ENCODE results near the gene STARD8.

The STARD8 gene

DNA sequence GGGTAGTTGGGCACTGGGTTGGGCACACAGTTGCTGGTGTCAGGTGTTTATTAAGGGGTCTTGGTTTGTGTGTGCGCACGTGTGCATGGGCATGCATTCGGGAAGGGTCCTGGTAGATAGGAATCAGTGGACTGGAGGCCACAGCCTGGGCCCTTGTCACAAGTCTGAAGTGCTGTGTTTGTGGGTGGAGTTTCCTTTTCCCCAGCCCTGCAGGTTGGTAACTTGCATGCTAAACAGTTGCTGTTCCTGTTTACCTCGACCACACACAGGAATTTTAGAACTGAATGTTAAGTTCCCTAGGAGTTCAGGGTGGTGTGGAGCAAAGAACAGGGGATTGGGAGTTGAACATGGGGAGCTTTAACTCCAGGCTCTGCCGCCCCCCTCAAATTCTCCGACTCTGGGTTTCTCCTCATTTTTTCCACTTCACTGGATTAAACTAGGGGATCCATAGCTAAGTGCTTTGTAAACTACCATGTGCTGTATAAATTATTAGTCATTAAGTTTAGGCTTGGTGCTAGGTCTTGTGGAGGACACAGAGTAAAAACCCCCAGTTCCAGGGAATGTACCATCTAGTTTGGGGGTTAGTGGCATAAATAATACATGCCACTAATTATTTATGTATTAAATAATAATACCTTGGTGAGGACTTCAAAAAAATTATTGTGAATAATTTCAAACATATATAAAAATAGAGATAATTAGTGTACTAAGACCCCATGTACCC is 49.0 kb downstream of the STARD8 start:
- Histone ChIP-seq H3K4me1 (ENCODE audit: control insufficient read depth in 5 of 5, insufficient read depth in 5 of 5, low read length in 5 of 5) (peaks cover 5 to 67% (median 18%) of the 10 kb centered on the region in 5 donors), H3K9ac (ENCODE audit: low read length in 5 of 5) (no peak overlapping the region), H3K36me3 (ENCODE audit: control insufficient read depth in 5 of 5, insufficient read depth in 5 of 5, low read length in 5 of 5) (no peaks in the 10 kb centered on the region), H3K4me3 (ENCODE audit: low read depth in 1 of 5, low read length in 5 of 5) (peak overlapping the region in 3 of 5 donors; percentile 61 to 69 (median 65)), H3K27me3 (ENCODE audit: control insufficient read depth in 5 of 5, insufficient read depth in 4 of 5, low read length in 5 of 5) (peaks cover 0 to 24% (median 4%) of the 10 kb centered on the region in 5 donors), H3K9me3 (ENCODE audit: control insufficient read depth in 5 of 5, low read length in 5 of 5) (no peaks in the 10 kb centered on the region), H3K27ac (ENCODE audit: low read depth, low read length) (peak overlapping the region; percentile 54)

DNA sequence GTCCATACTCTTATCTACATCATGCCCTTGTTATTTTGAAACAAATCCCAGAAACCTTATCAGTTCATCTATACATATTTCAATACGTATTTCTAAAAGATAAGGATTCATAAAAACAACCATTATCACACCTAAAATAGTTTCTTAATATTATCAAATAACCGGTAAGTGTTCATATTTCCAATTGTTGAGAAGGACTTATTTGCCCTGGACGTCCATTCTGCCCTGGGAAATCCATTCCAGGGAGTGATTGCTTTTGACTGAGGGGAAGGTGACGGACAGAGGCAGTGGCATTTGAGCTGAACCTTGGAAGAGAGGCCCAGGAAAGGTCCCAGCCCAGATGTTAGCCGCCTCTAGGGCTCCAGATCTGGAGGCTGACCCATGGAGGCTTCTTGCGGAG is 49.6 kb downstream of the STARD8 start:
- H3K9ac ChIP-seq (ENCODE audit: low read length in 5 of 5) = no peak overlapping the region
- peak overlapping the region; percentile 54 for H3K27ac ChIP-seq (ENCODE audit: low read depth, low read length)
- H3K36me3 ChIP-seq (ENCODE audit: control insufficient read depth in 5 of 5, insufficient read depth in 5 of 5, low read length in 5 of 5) = no peaks in the 10 kb centered on the region
- peaks cover 0 to 25% (median 9%) of the 10 kb centered on the region in 5 donors for H3K27me3 ChIP-seq (ENCODE audit: control insufficient read depth in 5 of 5, insufficient read depth in 4 of 5, low read length in 5 of 5)
- no peaks in the 10 kb centered on the region for H3K9me3 ChIP-seq (ENCODE audit: control insufficient read depth in 5 of 5, low read length in 5 of 5)
- H3K4me3 ChIP-seq (ENCODE audit: low read depth in 1 of 5, low read length in 5 of 5) = peak overlapping the region in 2 of 5 donors; percentile 16 to 22
- peaks cover 5 to 71% (median 18%) of the 10 kb centered on the region in 5 donors for H3K4me1 ChIP-seq (ENCODE audit: control insufficient read depth in 5 of 5, insufficient read depth in 5 of 5, low read length in 5 of 5)

DNA sequence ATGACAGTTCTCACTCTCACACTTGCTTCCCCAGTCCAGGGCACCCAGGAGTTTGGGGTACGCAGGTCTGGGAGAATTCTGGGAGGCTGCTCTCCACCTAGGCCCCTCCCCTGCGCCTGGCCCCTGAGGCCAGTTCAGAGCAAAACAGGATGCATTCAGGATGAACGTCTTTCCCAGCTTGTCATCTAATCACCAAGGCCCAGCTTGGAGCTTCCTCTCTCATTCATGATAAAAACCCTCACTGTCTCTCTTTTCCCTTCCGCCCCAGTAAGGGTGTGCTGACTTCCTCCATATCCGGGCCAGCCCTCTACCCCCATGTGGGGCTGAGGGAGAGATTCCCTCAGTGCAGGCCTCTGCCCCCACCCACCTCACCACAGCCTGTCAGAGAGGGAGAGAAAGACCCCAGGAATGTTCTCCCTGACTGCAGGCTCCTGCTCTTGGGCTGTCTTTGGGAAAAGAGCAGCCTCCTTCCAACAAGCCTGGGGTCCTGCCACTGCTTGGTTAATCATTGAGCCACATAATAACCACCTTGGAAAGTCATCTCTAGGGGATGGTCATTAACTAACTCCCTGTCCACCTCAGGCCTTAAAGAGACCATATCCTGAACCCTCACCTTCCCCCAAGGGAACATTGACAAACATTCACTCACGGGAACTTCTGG is 50.1 kb downstream of the STARD8 start:
- peak overlapping the region in 2 of 5 donors; percentile 16 to 22 for H3K4me3 ChIP-seq (ENCODE audit: low read depth in 1 of 5, low read length in 5 of 5)
- no peaks in the 10 kb centered on the region for H3K36me3 ChIP-seq (ENCODE audit: control insufficient read depth in 5 of 5, insufficient read depth in 5 of 5, low read length in 5 of 5)
- peaks cover 5 to 76% (median 18%) of the 10 kb centered on the region in 5 donors for H3K4me1 ChIP-seq (ENCODE audit: control insufficient read depth in 5 of 5, insufficient read depth in 5 of 5, low read length in 5 of 5)
- H3K27me3 ChIP-seq (ENCODE audit: control insufficient read depth in 5 of 5, insufficient read depth in 4 of 5, low read length in 5 of 5) = peaks cover 0 to 25% (median 9%) of the 10 kb centered on the region in 5 donors
- H3K9me3 ChIP-seq (ENCODE audit: control insufficient read depth in 5 of 5, low read length in 5 of 5) = no peaks in the 10 kb centered on the region
- H3K27ac ChIP-seq (ENCODE audit: low read depth, low read length) = peak overlapping the region; percentile 54
- no peak overlapping the region for H3K9ac ChIP-seq (ENCODE audit: low read length in 5 of 5)

DNA sequence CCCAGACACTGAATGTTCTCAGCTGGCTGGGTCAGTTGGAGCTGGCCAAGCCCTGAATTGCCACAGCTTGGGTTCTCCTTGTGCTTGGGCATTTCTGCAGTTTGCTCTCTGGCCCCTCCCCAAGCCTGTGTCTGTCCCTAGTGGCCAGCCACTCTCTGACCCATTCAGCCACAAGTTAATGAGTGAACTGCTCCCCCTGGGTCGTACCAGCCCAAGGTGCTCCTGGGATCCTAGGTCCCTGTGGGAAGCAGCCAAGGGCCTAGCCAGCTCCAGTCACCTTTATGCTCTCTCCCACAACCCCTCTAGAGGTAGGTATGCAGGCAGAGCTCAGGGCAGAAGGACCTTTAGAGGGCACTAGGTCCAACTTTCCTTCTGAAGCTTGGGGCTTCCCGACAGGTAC is 51.5 kb downstream of the STARD8 start:
- peaks cover 4 to 78% (median 29%) of the 10 kb centered on the region in 5 donors for H3K4me1 ChIP-seq (ENCODE audit: control insufficient read depth in 5 of 5, insufficient read depth in 5 of 5, low read length in 5 of 5)
- H3K4me3 ChIP-seq (ENCODE audit: low read depth in 1 of 5, low read length in 5 of 5) = no peak overlapping the region
- H3K36me3 ChIP-seq (ENCODE audit: control insufficient read depth in 5 of 5, insufficient read depth in 5 of 5, low read length in 5 of 5) = no peaks in the 10 kb centered on the region
- H3K27ac ChIP-seq (ENCODE audit: low read depth, low read length) = peak overlapping the region; percentile 39
- H3K27me3 ChIP-seq (ENCODE audit: control insufficient read depth in 5 of 5, insufficient read depth in 4 of 5, low read length in 5 of 5) = peaks cover 0 to 27% (median 9%) of the 10 kb centered on the region in 5 donors
- H3K9me3 ChIP-seq (ENCODE audit: control insufficient read depth in 5 of 5, low read length in 5 of 5) = no peaks in the 10 kb centered on the region
- H3K9ac ChIP-seq (ENCODE audit: low read length in 5 of 5) = no peak overlapping the region

DNA sequence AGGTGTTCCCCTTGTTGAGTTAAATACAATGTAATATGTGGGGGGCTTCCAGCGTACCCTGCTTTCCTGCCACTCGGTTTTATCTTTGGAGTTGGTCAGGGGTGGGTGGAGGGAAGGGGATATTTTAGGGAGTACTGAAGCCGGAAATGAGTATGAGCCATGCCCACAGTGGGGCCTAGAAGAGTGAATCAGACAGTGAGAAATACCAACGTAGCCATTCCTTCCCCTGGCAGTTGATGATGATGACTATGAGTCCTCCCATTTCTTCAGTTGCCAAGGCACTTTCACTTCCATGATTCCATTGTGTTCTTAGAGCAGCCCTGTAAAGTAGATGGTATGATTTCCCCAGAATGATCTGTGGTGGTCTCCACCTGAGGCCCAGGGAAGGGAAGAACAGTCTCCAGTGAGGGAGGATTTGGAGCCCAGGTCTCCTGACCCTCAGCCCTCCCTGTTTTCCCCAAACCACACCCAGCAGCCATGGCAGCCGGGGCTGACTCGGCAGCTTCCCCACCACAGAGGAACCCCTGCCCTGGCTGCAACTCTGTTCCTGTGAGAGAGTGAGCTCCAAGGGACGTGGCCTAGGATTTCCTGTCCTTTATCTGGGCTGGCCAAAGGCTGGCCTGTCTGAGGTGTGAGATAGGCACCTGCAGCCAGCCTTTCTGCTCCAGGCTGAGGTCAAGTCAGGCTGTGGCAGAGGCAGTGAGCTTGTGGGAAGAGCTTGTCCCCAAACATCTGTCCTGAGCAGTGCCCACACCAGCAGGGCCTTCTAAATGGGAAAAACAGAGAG is 52.7 kb downstream of the STARD8 start:
- Histone ChIP-seq H3K9me3 (ENCODE audit: control insufficient read depth in 5 of 5, low read length in 5 of 5) (no peaks in the 10 kb centered on the region), H3K4me1 (ENCODE audit: control insufficient read depth in 5 of 5, insufficient read depth in 5 of 5, low read length in 5 of 5) (peaks cover 0 to 90% (median 29%) of the 10 kb centered on the region in 5 donors), H3K27me3 (ENCODE audit: control insufficient read depth in 5 of 5, insufficient read depth in 4 of 5, low read length in 5 of 5) (peaks cover 0 to 30% (median 14%) of the 10 kb centered on the region in 5 donors), H3K36me3 (ENCODE audit: control insufficient read depth in 5 of 5, insufficient read depth in 5 of 5, low read length in 5 of 5) (no peaks in the 10 kb centered on the region), H3K9ac (ENCODE audit: low read length in 5 of 5) (peak overlapping the region in 1 of 5 donors; percentile 10), H3K4me3 (ENCODE audit: low read depth in 1 of 5, low read length in 5 of 5) (no peak overlapping the region), H3K27ac (ENCODE audit: low read depth, low read length) (peak overlapping the region; percentile 39)

DNA sequence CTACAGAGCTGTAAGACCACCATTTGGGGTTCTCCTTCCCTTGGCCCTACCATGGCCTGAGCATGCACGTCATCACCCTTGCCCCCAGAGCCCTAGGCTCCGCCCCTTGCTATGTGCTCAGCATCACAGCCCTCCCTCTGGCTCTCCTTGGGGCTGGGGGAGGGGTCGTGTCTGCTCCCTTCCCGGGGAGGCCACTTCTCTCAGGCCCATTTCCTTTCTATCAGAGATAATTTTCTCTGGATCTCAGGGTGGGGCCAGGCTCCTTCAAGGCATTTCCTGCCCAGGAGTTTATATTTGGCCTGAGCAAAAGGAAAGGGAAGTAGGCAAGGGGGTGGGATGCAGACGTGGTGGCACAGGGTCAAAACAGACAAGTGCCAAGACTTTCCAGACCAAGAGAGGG is 55.9 kb downstream of the STARD8 start:
- Histone ChIP-seq H3K27ac (ENCODE audit: low read depth, low read length) (peak overlapping the region; percentile 5), H3K4me1 (ENCODE audit: control insufficient read depth in 5 of 5, insufficient read depth in 5 of 5, low read length in 5 of 5) (peaks cover 0 to 93% (median 33%) of the 10 kb centered on the region in 5 donors), H3K9me3 (ENCODE audit: control insufficient read depth in 5 of 5, low read length in 5 of 5) (no peaks in the 10 kb centered on the region), H3K36me3 (ENCODE audit: control insufficient read depth in 5 of 5, insufficient read depth in 5 of 5, low read length in 5 of 5) (no peaks in the 10 kb centered on the region), H3K9ac (ENCODE audit: low read length in 5 of 5) (no peak overlapping the region), H3K4me3 (ENCODE audit: low read depth in 1 of 5, low read length in 5 of 5) (no peak overlapping the region), H3K27me3 (ENCODE audit: control insufficient read depth in 5 of 5, insufficient read depth in 4 of 5, low read length in 5 of 5) (peaks cover 0 to 34% (median 17%) of the 10 kb centered on the region in 5 donors)

DNA sequence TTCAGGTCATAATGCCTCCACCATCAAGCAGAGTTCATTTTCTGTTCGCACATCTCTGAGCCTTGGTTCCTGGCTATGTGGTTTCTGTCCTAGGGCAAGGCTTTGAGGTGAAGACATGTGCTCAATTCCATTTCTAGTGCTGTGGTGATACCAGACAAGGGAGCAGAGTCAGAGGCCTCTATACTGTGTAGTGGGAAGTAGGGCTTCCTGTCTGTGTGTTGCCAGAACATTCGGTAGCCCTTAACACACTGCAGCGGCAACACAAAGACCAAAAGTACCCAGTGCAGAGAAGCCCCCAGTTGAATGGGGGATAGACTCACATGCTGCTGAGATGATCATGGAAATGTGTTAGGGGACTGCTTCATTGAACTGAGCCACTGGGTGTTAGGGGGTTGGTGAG is 56.4 kb downstream of the STARD8 start:
- Histone ChIP-seq H3K27ac (ENCODE audit: low read depth, low read length) (peak overlapping the region; percentile 5), H3K4me1 (ENCODE audit: control insufficient read depth in 5 of 5, insufficient read depth in 5 of 5, low read length in 5 of 5) (peaks cover 0 to 93% (median 33%) of the 10 kb centered on the region in 5 donors), H3K9me3 (ENCODE audit: control insufficient read depth in 5 of 5, low read length in 5 of 5) (no peaks in the 10 kb centered on the region), H3K36me3 (ENCODE audit: control insufficient read depth in 5 of 5, insufficient read depth in 5 of 5, low read length in 5 of 5) (no peaks in the 10 kb centered on the region), H3K4me3 (ENCODE audit: low read depth in 1 of 5, low read length in 5 of 5) (no peak overlapping the region), H3K9ac (ENCODE audit: low read length in 5 of 5) (no peak overlapping the region), H3K27me3 (ENCODE audit: control insufficient read depth in 5 of 5, insufficient read depth in 4 of 5, low read length in 5 of 5) (peaks cover 0 to 35% (median 17%) of the 10 kb centered on the region in 5 donors)

DNA sequence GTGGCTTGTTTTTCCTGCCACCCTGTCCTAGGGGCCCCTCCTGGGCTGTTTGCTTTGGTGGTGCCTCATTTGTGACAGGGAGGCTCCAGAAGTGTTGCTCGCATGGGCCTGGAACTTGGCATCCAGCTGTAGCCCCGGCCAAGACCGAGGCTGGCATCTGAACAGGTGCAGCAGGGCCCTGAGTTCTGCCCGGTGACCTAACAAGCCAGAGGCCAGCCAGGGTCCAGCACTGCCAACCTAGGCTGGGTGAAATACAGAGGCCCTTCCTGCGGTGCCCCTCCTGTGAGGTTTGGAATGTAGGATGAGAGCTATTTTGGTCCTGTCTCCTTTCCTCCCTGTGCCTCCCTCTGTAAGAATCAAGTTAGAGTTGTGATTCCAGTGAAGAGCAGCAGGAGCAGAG is 58.5 kb downstream of the STARD8 start:
- Histone ChIP-seq H3K36me3 (ENCODE audit: control insufficient read depth in 5 of 5, insufficient read depth in 5 of 5, low read length in 5 of 5) (no peaks in the 10 kb centered on the region), H3K4me1 (ENCODE audit: control insufficient read depth in 5 of 5, insufficient read depth in 5 of 5, low read length in 5 of 5) (peaks cover 0 to 87% (median 27%) of the 10 kb centered on the region in 5 donors), H3K9ac (ENCODE audit: low read length in 5 of 5) (no peak overlapping the region), H3K4me3 (ENCODE audit: low read depth in 1 of 5, low read length in 5 of 5) (no peak overlapping the region), H3K27me3 (ENCODE audit: control insufficient read depth in 5 of 5, insufficient read depth in 4 of 5, low read length in 5 of 5) (peaks cover 0 to 24% (median 14%) of the 10 kb centered on the region in 5 donors), H3K9me3 (ENCODE audit: control insufficient read depth in 5 of 5, low read length in 5 of 5) (no peaks in the 10 kb centered on the region), H3K27ac (ENCODE audit: low read depth, low read length) (no peak overlapping the region)

DNA sequence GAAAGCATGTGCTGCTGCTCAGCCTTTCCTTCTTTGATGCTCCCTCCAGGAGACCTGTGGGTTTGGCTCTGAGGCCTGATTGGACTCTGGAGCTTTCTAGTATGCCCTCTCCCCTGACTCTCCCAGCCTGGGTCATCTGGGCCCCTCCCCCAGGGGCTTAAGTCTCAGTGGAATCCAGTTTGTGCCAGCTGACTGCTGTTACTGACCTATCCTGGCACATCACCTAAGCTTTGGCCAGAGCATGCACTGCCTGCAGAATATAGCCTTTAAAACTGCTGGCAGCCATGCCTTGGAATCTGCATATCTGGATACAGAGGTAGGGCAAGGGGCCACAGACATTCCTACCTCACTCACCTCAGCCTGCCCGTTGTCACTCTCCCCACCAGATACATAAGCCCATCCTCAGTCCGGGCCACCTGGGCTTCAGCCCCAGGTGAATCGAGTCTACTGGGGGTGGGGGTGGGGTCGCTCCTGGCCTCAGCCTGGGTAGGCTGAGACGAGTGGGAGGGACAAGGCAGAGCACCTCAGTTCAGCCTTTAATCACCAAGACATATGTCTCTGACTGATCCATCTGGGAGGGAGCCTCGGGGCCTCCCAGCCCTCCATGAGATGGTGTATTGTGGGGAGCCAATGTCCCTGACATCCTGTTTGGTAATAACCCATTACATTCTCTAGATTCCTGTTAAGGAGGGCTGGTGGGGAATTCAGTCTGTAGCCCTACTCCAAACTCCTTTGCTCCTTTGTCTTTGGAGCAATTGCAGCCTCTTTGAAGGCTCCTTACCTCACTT is 61.2 kb downstream of the STARD8 start:
- peaks cover 0 to 14% (median 8%) of the 10 kb centered on the region in 5 donors for H3K36me3 ChIP-seq (ENCODE audit: control insufficient read depth in 5 of 5, insufficient read depth in 5 of 5, low read length in 5 of 5)
- no peak overlapping the region for H3K4me3 ChIP-seq (ENCODE audit: low read depth in 1 of 5, low read length in 5 of 5)
- H3K27me3 ChIP-seq (ENCODE audit: control insufficient read depth in 5 of 5, insufficient read depth in 4 of 5, low read length in 5 of 5) = peaks cover 0 to 21% (median 11%) of the 10 kb centered on the region in 5 donors
- no peak overlapping the region for H3K27ac ChIP-seq (ENCODE audit: low read depth, low read length)
- no peak overlapping the region for H3K9ac ChIP-seq (ENCODE audit: low read length in 5 of 5)
- H3K4me1 ChIP-seq (ENCODE audit: control insufficient read depth in 5 of 5, insufficient read depth in 5 of 5, low read length in 5 of 5) = peaks cover 0 to 65% (median 18%) of the 10 kb centered on the region in 5 donors
- no peaks in the 10 kb centered on the region for H3K9me3 ChIP-seq (ENCODE audit: control insufficient read depth in 5 of 5, low read length in 5 of 5)
